ENCODE results near the gene TSPAN18.
A peak's percentile ranks its signal among the peaks of the same experiment; 100 is the strongest.

GRCh38 chr11:44893846-44894617, 167.3 kb downstream of the TSPAN18 start:
- TF ChIP-seq, protein P1, sequence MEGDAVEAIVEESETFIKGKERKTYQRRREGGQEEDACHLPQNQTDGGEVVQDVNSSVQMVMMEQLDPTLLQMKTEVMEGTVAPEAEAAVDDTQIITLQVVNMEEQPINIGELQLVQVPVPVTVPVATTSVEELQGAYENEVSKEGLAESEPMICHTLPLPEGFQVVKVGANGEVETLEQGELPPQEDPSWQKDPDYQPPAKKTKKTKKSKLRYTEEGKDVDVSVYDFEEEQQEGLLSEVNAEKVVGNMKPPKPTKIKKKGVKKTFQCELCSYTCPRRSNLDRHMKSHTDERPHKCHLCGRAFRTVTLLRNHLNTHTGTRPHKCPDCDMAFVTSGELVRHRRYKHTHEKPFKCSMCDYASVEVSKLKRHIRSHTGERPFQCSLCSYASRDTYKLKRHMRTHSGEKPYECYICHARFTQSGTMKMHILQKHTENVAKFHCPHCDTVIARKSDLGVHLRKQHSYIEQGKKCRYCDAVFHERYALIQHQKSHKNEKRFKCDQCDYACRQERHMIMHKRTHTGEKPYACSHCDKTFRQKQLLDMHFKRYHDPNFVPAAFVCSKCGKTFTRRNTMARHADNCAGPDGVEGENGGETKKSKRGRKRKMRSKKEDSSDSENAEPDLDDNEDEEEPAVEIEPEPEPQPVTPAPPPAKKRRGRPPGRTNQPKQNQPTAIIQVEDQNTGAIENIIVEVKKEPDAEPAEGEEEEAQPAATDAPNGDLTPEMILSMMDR (IDR thresholded peaks at IDR 0.05; ENCODE audit: low read length) = peak; percentile 93
- no peak for TF ChIP-seq EZH2 (optimal IDR thresholded peaks at IDR 0.05; ENCODE audit: low read depth, low read length)
- TF ChIP-seq EZH2phosphoT487 (IDR thresholded peaks at IDR 0.05; ENCODE audit: low read length) = no peak
